ENCODE measurements around the gene KNTC1. TPM values are rescaled to one million over a fixed set of nuclear protein-coding genes. Genes with fewer than 3 reads are reported as not detected.

KNTC1 gene
- total RNA-seq: 8.3 and 51.2 TPM in 2 replicates

GRCh38 chr12:122526683-122527477, at the start of gene KNTC1, which contains the start of gene RSRC2:
Gene KNTC1 (plus strand): TSS chr12:122527249. CDS start chr12:122530064, 2,815 bp downstream.
Gene RSRC2 (minus strand): TSS chr12:122526936. CDS start chr12:122526853, 83 bp downstream.

GRCh38 chr12:122500685-122501488, 26.2 kb upstream of the KNTC1 start, which contains the start of gene ZCCHC8:
Gene ZCCHC8 (minus strand): TSS chr12:122500932. CDS start chr12:122500840, 92 bp downstream.

Other genes starting within 250 kb of the KNTC1 start
- 73.4 and 73.6 TPM in 2 replicates for gene CLIP1, start 104.6 kb upstream of the KNTC1 start, total RNA-seq
- 13.7 and 18.8 TPM in 2 replicates for gene ZCCHC8, start 26.3 kb upstream of the KNTC1 start, total RNA-seq
- 25.0 and 52.5 TPM in 2 replicates for gene RSRC2, start 313 bp upstream of the KNTC1 start, total RNA-seq
- gene HCAR2, start 176.1 kb downstream of the KNTC1 start, total RNA-seq: not detected in 2 replicates
- not detected in 2 replicates for gene HCAR3, start 189.6 kb downstream of the KNTC1 start, total RNA-seq
- gene HCAR1, start 203.6 kb downstream of the KNTC1 start, total RNA-seq: 0.50 and 0.87 TPM in 2 replicates
- gene DENR, start 225.6 kb downstream of the KNTC1 start, total RNA-seq: 32.7 and 41.2 TPM in 2 replicates
- 0.44 and 1.2 TPM in 2 replicates for gene CCDC62, start 247.3 kb downstream of the KNTC1 start, total RNA-seq

All from smooth muscle cell of trachea (primary cell).